Measurements from ENCODE around the gene L3MBTL1.

GRCh38 chr20:43558412-43559146 is 51.1 kb downstream of the L3MBTL1 start, which contains the start of gene SGK2:
- TF ChIP-seq, protein P1, sequence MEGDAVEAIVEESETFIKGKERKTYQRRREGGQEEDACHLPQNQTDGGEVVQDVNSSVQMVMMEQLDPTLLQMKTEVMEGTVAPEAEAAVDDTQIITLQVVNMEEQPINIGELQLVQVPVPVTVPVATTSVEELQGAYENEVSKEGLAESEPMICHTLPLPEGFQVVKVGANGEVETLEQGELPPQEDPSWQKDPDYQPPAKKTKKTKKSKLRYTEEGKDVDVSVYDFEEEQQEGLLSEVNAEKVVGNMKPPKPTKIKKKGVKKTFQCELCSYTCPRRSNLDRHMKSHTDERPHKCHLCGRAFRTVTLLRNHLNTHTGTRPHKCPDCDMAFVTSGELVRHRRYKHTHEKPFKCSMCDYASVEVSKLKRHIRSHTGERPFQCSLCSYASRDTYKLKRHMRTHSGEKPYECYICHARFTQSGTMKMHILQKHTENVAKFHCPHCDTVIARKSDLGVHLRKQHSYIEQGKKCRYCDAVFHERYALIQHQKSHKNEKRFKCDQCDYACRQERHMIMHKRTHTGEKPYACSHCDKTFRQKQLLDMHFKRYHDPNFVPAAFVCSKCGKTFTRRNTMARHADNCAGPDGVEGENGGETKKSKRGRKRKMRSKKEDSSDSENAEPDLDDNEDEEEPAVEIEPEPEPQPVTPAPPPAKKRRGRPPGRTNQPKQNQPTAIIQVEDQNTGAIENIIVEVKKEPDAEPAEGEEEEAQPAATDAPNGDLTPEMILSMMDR (IDR thresholded peaks at IDR 0.05; ENCODE audit: low read depth, low read length), result no peak
- TF ChIP-seq POLR2A (IDR thresholded peaks at IDR 0.05; ENCODE audit: extremely low read depth, insufficient read length), result no peak
- TF ChIP-seq, protein P2, sequence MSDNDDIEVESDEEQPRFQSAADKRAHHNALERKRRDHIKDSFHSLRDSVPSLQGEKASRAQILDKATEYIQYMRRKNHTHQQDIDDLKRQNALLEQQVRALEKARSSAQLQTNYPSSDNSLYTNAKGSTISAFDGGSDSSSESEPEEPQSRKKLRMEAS (IDR thresholded peaks at IDR 0.05; ENCODE audit: low read depth, low read length), result no peak

Data from NB4 (cell line).